Activated CD8-positive, alpha-beta memory T cell treated with anti-CD3 and anti-CD28 coated beads for 48 hours (primary cell): ENCODE results near the gene ADAM23.
"Not testable (repeated sequence)": the region's sequence is repeated elsewhere in the genome, so short reads cannot be mapped to it uniquely, and the experiment has no call there.

Experiments
- DNase-seq, 3 experiments: peaks; one replicate each; pipeline ENCODE4 v3.0.0-alpha.2; 2020; ENCODE audit warnings: low read depth in 2 of 3, low spot score in 2 of 3

Gene ADAM23

DNA sequence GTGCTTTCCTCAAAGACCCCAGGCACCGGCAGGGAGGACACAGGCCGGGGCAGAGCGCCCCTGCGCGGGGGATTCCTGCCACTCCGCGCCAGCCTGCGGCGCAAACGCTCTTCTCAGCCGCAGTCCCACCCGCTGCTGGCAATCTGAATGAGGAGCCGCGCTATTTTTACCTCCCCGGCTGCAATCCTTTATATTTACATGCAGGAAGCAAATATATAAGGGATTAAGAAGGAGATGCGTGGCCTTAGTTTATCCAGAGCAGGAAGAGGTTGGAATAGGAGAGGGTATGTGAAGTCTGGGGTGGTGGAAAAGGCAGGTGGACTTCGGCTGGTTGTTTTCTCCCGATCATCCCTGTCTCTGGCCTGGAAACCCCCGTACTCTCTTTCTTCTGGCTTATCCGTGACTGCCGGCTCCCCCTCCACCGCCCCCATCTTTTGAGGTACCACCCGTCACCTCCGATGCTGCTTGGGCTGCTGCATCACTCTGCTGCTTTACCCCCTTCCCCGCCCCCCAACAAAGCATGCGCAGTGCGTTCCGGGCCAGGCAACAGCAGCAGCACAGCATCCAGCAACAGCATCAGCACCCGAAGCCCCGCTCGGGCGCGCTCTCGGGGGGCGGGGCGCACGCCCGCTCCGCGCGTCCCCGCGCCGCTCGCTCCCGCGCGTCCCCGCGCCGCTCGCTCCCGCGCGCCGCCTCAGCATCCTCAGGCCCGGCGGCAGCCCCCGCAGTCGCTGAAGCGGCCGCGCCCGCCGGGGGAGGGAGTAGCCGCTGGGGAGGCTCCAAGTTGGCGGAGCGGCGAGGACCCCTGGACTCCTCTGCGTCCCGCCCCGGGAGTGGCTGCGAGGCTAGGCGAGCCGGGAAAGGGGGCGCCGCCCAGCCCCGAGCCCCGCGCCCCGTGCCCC, at the start of gene ADAM23:
ADAM23 (plus strand) TSS at position 700 of the 902 bp plus-strand sequence. CDS start 335 bp downstream, outside the sequence.
- DNase-seq: peak in 2 of 3 experiments; percentile 1 to 18

GRCh38 chr2:206396211-206396610, 47.1 kb upstream of the ADAM23 start:
- no peak for DNase-seq

DNA sequence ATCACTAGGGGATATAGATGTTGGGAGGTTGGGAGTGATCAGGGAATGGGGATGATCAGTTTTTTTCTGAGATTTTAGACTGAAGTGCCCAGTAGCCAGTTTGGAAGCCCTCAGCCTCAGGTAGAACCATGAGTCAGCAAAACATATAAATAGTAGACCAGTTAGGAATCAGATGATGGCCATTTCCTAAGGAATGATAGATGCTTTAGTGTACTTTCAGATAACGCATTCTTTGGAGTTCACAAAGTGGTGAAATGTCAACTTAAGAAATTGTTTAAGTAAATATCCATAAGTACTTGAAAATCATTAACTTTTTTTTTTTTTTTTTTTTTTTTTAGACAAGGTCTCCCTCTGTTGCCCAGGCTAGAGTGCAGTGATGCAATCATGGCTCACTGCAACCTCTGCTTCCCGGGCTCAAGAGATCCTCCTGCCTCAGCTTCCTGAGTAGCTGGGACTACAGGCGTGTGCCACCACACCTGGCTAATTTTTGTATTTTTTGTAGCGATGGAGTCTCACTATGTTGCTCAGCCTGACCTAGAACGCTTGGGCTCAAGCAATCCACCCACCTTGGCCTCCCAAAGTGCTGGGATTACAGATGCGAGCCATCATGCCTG, 40.3 kb upstream of the ADAM23 start:
- DNase-seq: not testable (repeated sequence)

GRCh38 chr2:206408323-206409320, 34.7 kb upstream of the ADAM23 start:
- DNase-seq: no peak

- no peak for DNase-seq
These were observed 32.6 kb upstream of the ADAM23 start for GRCh38 chr2:206410714-206411113.

GRCh38 chr2:206415618-206416243, 27.6 kb upstream of the ADAM23 start:
- DNase-seq: no peak

- DNase-seq: no peak
These were observed 24.4 kb upstream of the ADAM23 start for GRCh38 chr2:206418968-206419367.

GRCh38 chr2:206420721-206421120, 22.6 kb upstream of the ADAM23 start:
- DNase-seq: no peak

DNA sequence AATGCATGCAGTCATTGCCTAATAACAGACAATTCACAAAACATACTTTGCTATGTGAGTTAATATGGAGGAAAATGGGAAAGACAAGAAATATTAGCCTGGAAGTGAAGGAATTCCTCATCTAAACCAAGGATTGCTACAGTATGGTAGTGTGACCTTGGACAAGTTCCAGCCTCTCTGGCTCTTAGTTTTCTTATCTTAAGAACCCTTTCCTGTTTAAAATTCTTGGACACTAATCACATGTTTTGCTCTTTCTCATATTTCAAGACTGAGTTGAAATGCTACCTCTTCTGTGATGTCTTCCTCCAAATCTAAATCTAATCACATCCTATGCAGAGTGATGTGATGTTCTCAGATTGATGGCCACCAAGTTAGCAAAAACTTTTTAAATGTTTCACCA, 20.8 kb upstream of the ADAM23 start:
- no peak for DNase-seq

DNA sequence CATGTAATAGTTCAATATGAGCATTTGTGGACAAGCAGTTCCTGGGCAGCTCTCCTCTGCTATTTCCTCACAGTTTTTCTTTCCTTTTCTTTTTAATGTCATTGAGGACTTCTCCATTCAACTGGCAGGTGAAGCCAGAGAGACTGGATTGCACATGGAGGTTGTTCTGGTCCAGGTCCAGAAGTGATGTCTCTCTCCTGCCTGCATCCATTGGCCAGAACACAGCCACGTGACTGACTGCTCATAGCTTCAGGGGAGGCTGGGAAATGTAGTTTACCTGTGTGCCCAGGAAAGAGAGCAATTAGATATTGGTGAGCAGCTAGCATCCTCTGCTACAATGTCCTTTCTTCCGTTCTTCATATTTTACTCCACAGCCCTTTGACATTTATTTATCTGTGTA, 20.2 kb upstream of the ADAM23 start:
- DNase-seq: no peak

- DNase-seq: no peak
These were observed 19.2 kb upstream of the ADAM23 start for GRCh38 chr2:206424134-206424533.

- no peak for DNase-seq
These were observed 14.5 kb upstream of the ADAM23 start for GRCh38 chr2:206428783-206429182.

DNA sequence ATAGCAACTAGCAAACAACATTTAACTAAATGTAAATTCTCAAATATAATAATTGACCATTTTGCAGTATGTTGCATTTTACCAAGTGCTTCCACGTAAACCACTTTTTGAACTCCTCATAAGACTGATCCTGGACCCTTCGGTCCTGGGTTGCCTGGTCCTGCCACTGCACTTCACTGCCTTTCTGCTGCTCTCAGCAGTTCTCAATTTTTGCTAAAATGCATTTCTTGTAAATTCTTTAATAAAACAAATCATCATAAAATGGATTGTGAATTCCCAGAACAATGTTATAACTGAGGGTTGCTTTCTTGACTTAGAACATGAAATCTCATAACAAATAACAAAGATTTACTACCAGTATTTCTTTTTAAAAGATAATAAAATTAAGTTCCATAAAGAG, 12.9 kb upstream of the ADAM23 start:
- no peak for DNase-seq

DNA sequence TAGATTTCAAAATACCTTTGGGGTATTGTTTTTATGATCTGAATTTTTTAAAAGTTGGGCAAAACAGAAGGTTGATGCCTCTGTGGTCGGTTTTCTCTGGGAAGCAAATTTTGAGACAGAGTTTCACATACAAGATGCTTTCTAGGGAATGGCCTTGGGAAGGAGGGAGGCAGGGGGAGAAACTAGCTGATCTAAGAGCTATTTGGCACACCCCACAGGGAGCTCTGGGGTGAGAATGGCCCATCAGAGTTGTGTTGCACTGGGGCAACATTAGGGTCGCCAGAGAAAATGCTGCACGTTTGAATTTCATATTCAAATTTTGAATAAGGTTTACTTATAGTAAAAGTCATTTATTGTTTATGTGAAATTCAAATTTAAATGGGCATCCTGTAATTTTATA, 11.9 kb upstream of the ADAM23 start:
- no peak for DNase-seq

- no peak for DNase-seq
These were observed 10.9 kb upstream of the ADAM23 start for GRCh38 chr2:206432193-206433082.

- DNase-seq: no peak
These were observed 10.1 kb upstream of the ADAM23 start for GRCh38 chr2:206433190-206433589.

- DNase-seq: no peak
These were observed 9.6 kb upstream of the ADAM23 start for GRCh38 chr2:206433686-206434085.

- DNase-seq: no peak
These were observed 7.6 kb upstream of the ADAM23 start for GRCh38 chr2:206435742-206436141.

- no peak for DNase-seq
These were observed 5.1 kb upstream of the ADAM23 start for GRCh38 chr2:206438196-206438724.

DNA sequence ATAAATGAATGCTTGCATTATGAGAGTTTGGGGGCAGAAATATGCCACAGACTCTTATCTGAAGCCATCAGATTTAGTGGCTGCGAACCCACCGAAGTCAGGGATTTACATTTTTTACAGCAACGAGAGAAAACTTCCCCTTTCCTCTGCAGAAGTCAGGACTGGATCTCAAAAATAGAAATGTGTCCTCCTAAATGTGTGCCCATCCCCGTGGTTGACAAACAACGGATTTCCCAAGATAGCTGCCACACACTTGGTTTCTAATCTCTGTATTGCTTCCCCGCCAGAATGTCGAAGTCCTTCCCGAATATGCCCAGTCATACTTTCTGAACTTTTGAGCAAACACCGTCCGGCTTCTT, 879 bp upstream of the ADAM23 start:
- DNase-seq: no peak
